Measurements from ENCODE around the gene KIT.

KIT gene

GRCh38 chr4:54707406-54707805, 49.6 kb downstream of the KIT start:
- DNase-seq (ENCODE audit: low read depth), result no peak

DNA sequence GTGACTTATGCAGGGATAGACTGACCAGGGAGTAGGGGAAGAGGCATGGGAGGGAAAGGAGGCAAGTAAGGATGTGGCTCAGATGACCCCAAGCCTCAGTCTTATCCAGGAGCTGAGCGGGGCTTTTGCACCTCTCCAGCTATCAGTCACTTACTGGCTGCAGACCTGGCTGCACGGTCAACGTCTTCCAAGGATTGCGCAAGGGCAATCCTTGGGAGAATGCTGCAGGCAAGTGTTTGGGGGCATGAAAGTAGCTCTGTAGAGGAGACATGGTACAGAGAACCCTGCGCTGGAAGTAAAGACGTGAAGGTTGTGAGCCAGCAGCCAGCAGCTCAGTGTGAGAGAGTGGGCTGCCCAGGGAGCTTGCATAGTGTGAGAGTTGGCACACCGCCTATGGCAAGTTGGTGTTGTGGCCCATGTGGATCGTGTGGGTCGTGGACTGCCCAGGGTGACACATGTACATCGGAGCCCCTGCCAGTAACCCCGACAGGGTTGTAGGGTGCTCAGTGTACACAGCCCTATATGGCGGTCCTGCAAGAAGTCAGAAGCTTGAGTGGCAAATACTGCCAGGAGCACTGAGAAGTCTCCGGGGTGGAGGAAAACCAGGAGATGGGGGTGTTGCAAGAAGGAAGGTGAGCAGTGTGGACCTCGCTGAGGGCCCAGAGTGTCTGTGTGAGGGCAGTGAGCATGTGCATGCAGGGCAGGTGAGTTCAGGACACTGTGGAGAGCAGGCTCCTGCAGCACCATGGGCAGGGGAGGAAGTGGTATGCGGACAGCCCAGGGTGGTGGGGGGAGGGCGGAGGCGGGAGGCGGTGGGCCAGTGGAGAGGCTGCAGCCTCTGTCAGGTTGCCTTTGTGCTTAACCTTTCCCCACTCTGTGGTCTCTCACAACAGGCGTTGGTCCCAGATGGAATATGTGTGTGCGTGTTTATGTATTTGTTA, 50.9 kb downstream of the KIT start:
- DNase-seq (ENCODE audit: low read depth), result no peak

DNA sequence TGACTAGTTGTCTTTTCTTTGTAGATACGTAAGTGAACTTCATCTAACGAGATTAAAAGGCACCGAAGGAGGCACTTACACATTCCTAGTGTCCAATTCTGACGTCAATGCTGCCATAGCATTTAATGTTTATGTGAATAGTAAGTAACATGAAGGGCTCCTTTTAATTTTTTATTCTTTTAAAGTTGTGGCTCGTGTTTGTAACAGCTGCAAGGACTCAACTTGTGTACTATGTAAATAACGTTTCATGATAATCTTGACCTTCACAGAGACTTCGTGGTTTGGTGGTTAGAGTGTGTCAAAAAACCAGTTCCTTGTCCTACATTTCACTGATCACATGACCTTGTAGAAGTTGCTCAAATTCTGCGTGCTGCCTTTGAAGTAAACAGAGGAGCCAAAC, 51.6 kb downstream of the KIT start:
- no peak for DNase-seq (ENCODE audit: low read depth)

DNA sequence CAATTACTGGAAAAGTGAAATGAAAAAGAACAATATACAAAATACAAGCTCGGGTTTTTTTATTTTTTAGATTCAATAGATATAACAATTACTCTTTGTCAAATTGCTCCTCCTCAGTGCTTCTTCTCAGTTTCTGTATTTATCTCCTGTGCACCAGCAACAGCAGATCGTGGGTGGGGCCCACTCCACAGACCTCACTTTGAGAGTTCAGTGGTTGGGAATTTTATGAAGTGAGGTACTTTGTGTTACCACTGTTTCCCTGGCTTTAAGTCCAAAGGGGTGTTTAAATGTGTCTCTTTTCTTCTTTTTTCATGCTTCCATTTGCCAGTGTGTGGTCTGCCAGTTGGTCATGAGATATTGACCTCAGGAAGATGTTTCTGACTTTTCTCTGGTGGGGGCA, 54.4 kb downstream of the KIT start:
- DNase-seq (ENCODE audit: low read depth), result no peak

GRCh38 chr4:54714631-54715030, 56.9 kb downstream of the KIT start:
- no peak for DNase-seq (ENCODE audit: low read depth)

DNA sequence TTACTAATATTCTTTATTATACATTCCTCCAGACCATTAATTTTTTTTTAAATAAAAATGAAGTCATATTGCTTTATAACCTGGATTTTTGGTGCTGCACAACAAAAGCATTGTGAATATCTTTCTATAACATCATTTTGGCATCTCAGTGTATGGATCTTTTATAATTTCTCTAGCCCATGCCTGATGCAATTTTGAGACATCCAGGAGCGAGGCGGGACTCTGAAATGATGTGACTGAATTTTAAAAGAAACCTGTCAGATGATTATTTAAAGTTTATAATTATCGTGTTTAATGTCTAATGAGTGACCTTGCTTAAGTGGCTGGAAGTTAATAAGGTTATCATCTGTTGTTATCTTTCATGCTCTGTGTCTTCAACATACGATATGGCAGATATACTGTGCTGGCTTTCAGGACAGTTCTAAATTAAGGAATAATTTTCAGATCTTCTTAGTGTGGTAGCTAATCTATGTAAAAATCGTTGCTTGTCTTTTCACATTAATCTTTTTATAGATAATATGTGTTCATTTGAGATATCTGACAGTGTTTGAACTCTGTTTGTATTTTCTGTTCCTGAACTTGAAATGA, 58.8 kb downstream of the KIT start:
- no peak for DNase-seq (ENCODE audit: low read depth)

DNA sequence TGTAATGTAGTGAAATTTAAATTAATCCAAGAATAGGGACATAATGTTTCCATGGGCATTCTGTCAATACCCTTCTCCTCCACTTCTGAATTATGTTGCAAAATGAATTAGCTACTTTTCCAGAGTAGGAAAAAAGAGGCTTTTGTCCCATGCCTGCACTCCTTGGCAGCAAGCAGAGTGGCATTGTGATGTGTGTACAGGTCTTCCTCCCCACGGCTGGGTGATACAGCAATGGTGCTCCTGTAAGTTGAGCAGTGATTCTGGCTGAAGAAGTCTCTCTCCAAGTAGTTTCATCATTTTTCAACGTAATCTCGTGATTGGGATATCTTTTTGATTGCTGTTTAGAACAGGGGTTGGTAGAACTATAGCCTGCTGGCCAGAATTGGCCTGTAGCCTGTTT, 59.9 kb downstream of the KIT start:
- no peak for DNase-seq (ENCODE audit: low read depth)

GRCh38 chr4:54719378-54719777, 61.6 kb downstream of the KIT start:
- DNase-seq (ENCODE audit: low read depth), result no peak

DNA sequence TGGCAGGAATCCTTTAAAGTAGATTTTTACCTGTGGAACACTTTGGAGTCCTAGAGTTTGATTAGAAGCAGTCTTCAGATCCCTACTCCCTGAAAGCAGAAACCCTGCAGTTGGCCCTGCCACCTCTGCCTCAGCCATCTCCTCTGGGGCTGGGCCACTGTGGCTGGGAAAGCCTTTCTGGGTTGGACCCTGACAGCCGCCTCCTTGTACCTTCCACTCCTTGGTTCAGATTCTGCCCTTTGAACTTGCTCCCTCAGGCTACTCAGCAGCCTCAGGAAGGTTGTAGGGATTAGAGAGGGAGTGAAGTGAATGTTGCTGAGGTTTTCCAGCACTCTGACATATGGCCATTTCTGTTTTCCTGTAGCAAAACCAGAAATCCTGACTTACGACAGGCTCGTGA, 65.5 kb downstream of the KIT start:
- DNase-seq (ENCODE audit: low read depth), result no peak

DNA sequence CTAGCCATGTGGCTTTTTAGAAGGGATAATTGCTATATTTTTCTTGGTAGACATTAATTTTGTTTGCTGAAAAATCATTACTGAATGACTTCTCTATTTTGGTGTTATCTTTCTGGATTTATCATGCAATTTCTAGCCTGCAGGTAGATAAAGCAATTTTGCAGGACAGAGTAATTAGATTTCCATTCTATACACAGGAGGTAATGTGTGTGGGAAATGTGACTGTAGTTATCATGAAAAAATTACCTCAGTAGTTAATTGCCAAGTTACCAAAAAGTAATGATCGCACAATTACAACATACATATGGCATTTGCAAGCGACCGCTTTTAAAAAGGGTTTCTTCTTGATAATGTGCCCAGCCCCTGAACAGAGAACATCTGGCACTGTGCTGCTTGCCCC, 66.1 kb downstream of the KIT start:
- no peak for DNase-seq (ENCODE audit: low read depth)

GRCh38 chr4:54726907-54727306, 69.2 kb downstream of the KIT start:
- no peak for DNase-seq (ENCODE audit: low read depth)

DNA sequence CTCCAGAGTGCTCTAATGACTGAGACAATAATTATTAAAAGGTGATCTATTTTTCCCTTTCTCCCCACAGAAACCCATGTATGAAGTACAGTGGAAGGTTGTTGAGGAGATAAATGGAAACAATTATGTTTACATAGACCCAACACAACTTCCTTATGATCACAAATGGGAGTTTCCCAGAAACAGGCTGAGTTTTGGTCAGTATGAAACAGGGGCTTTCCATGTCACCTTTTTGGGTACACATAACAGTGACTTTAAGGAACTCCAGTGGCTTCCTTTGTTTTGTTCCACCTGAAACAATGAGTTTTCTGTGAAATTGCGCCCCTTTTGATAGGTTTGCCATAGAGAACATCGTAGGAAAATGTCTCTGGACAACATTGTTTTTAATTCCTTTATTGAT, 69.6 kb downstream of the KIT start:
- DNase-seq (ENCODE audit: low read depth), result no peak

- DNase-seq (ENCODE audit: low read depth), result no peak
These were observed 70.6 kb downstream of the KIT start for GRCh38 chr4:54728368-54728767.

- DNase-seq (ENCODE audit: low read depth), result no peak
These were observed 71.5 kb downstream of the KIT start for GRCh38 chr4:54729256-54729655.

GRCh38 chr4:54730581-54730980, 72.8 kb downstream of the KIT start:
- no peak for DNase-seq (ENCODE audit: low read depth)

DNA sequence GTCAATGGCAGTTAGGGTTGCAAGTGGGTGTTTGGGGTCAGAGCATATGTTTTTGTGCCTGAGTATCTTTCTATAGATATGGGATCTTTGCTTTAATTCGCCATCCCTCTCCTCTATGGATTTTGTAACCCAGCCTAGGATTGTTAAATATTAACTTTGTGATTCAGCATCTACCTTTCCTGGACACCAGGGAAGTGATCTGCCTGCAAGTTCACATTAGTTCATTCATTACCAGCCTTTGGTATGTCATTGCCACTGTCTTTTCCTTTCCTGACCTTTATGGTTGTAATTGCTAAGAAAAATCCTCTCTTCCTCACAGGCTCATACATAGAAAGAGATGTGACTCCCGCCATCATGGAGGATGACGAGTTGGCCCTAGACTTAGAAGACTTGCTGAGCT, 73.8 kb downstream of the KIT start:
- DNase-seq (ENCODE audit: low read depth), result no peak

- DNase-seq (ENCODE audit: low read depth), result no peak
These were observed 74.2 kb downstream of the KIT start for GRCh38 chr4:54731976-54732375.

GRCh38 chr4:54737421-54737820, 79.7 kb downstream of the KIT start:
- no peak for DNase-seq (ENCODE audit: low read depth)

GRCh38 chr4:54741202-54741601, 83.4 kb downstream of the KIT start:
- DNase-seq (ENCODE audit: low read depth), result no peak

DNA sequence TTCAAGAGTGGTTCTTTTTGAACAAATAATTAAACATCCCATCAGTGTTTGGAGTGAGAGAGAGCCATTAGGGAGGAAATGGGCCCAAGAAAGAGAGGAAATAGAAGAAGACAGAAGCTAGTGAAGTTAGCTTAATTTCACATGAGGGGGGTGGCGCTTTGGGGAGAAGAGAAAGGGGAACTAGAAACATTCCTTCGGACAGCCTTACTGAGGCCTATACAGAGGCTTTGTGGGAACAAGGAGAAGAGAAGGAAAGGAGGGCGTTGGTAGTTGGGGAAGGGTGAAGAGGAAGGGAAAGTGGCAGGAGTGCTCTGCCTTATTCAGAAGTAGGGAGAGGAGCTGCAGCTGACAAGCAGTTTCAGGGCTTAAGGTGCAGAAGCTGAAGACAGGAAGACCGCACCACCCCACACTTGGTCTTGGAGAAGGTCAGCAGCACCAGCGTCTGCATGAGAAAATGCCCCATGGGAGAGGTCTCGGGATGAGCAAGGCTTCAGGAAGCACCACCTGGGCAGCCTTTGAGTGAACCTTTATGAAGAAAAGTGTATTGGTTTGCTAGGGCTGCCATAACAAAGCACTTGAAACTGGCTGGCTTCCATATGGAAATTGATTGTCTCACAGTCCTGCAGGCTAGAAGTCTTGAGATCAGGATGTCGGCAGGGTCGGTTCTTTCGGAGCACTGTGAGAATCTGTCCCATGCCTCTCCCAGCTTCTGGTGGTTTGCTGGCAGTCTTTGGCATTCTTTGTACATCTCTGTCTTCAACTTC, 85.1 kb downstream of the KIT start:
- no peak for DNase-seq (ENCODE audit: low read depth)

DNA sequence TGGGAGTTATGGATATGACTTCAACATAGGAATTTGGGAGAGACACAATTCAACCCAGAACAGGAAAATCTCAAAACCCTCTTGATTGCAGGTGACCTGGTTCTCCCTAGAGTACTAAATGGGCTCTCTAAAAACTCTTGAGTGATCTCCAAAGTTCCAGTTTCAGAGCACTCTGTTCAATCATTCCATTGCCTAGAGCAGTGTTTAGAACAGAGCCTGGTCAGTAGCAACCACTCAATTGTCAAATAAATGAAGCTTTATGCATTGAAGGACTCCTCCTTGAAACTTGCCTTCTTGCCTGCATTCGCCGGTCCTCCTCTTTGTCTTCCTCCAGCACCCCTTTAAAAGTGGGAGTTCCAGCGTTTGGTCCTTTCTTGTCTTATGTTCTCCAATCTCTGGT, 85.8 kb downstream of the KIT start:
- no peak for DNase-seq (ENCODE audit: low read depth)

- DNase-seq (ENCODE audit: low read depth), result no peak
These were observed 86.7 kb downstream of the KIT start for GRCh38 chr4:54744487-54744886.

Data from fibroblast of gingiva (primary cell).